ENCODE data around the gene LEAP2. TPM values are rescaled to one million over a fixed set of nuclear protein-coding genes. Genes with fewer than 3 reads are reported as not detected.
A peak's percentile ranks its signal among the peaks of the same experiment; 100 is the strongest.
"Not testable (repeated sequence)": the region's sequence is repeated elsewhere in the genome, so short reads cannot be mapped to it uniquely, and the experiment has no call there.

The LEAP2 gene
- total RNA-seq, 1 donor: 0.18 TPM

GRCh38 chr5:132841305-132841704 lies 32.2 kb upstream of the LEAP2 start:
- DNase-seq (ENCODE audit: low read depth): peak; percentile 43
- no peak overlapping the region for H3K4me3 ChIP-seq (ENCODE audit: low read depth, low read length)
- TF ChIP-seq CTCF (IDR thresholded peaks at IDR 0.05; ENCODE audit: insufficient read depth, low read length): no peak

- DNase-seq (ENCODE audit: low read depth): no peak
- no peak for TF ChIP-seq CTCF (IDR thresholded peaks at IDR 0.05; ENCODE audit: insufficient read depth, low read length)
Measured at GRCh38 chr5:132848270-132848669, 25.2 kb upstream of the LEAP2 start.

GRCh38 chr5:132849347-132849746 lies 24.1 kb upstream of the LEAP2 start:
- no peak for TF ChIP-seq CTCF (IDR thresholded peaks at IDR 0.05; ENCODE audit: insufficient read depth, low read length)
- no peak overlapping the region for H3K4me3 ChIP-seq (ENCODE audit: low read depth, low read length)
- DNase-seq (ENCODE audit: low read depth): no peak

More at GRCh38 chr5:132848270-132848669, 25.2 kb upstream of the LEAP2 start:
- H3K4me3 ChIP-seq (ENCODE audit: low read depth, low read length): no peak overlapping the region

GRCh38 chr5:132850066-132850465 lies 23.4 kb upstream of the LEAP2 start:
- no peak for DNase-seq (ENCODE audit: low read depth)
- H3K4me3 ChIP-seq (ENCODE audit: low read depth, low read length): no peak overlapping the region
- TF ChIP-seq CTCF (IDR thresholded peaks at IDR 0.05; ENCODE audit: insufficient read depth, low read length): no peak

- H3K4me3 ChIP-seq (ENCODE audit: low read depth, low read length): no peak overlapping the region
- TF ChIP-seq CTCF (IDR thresholded peaks at IDR 0.05; ENCODE audit: insufficient read depth, low read length): no peak
- no peak for DNase-seq (ENCODE audit: low read depth)
Measured at GRCh38 chr5:132853323-132853722, 20.1 kb upstream of the LEAP2 start.

GRCh38 chr5:132853790-132854189 lies 19.7 kb upstream of the LEAP2 start:
- DNase-seq (ENCODE audit: low read depth): no peak
- H3K4me3 ChIP-seq (ENCODE audit: low read depth, low read length): no peak overlapping the region
- no peak for TF ChIP-seq CTCF (IDR thresholded peaks at IDR 0.05; ENCODE audit: insufficient read depth, low read length)

GRCh38 chr5:132854301-132854700 lies 19.2 kb upstream of the LEAP2 start:
- TF ChIP-seq CTCF (IDR thresholded peaks at IDR 0.05; ENCODE audit: insufficient read depth, low read length): no peak
- DNase-seq (ENCODE audit: low read depth): peak; percentile 50

GRCh38 chr5:132854992-132855391 lies 18.5 kb upstream of the LEAP2 start:
- H3K4me3 ChIP-seq (ENCODE audit: low read depth, low read length); DNase-seq (ENCODE audit: low read depth): not testable (repeated sequence)

More at GRCh38 chr5:132854301-132854700, 19.2 kb upstream of the LEAP2 start:
- H3K4me3 ChIP-seq (ENCODE audit: low read depth, low read length): no peak overlapping the region

Data from fibroblast of the aortic adventitia (primary cell).